Measurements from ENCODE around the gene ADCY2.

- TF ChIP-seq CTCF (IDR thresholded peaks at IDR 0.05) (no peak), POLR2A (IDR thresholded peaks at IDR 0.05) (no peak)
Measured at GRCh38 chr5:7367780-7368179, 28.2 kb upstream of the ADCY2 start.
